Middle frontal gyrus (tissue), 1 donor: ENCODE measurements around the gene PCDHA11.
"Not testable (repeated sequence)": the region's sequence is repeated elsewhere in the genome, so short reads cannot be mapped to it uniquely, and the experiment has no call there.

ENCODE experiments used
- DNase-seq: peaks from one replicate; pipeline ENCODE4 v3.0.0-alpha.2; 2015; ENCODE audit warnings: low spot score; ENCODE audit errors: extremely low spot score

Gene PCDHA11

DNA sequence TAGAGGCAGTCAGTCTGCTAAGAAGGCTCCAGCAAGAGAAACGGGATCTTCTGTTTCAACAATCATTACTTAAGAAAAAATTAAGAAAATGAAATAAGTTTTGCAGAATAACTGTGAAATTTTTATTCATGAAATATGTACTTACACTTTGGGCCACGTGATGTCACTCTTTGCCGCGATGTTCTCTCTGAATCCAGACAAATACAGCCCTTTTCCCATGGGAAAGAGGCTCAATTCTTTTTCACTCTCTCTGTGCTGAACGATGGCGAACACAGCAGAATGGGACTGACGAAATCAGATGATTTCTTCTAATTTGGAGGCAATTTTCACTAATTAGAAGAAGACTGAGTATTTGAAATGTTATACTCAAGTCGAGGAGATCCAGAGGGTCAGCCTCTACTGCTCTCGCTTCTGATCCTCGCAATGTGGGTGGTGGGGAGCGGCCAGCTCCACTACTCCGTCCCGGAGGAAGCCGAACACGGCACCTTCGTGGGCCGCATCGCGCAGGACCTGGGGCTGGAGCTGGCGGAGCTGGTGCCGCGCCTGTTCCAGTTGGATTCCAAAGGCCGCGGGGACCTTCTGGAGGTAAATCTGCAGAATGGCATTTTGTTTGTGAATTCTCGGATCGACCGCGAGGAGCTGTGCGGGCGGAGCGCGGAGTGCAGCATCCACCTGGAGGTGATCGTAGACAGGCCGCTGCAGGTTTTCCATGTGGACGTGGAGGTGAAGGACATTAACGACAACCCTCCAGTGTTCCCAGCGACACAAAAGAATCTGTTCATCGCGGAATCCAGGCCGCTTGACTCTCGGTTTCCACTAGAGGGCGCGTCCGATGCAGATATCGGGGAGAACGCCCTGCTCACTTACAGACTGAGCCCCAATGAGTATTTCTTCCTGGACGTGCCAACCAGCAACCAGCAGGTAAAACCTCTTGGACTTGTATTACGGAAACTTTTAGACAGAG lies 20.3 kb upstream of the PCDHA11 start, which contains the start of gene PCDHA9:
Gene PCDHA9, plus strand, starts transcription at position 244 of the 964 bp plus-strand sequence. Its CDS starts 114 bp downstream, at position 358.
- not testable (repeated sequence) for DNase-seq

GRCh38 chr5:140849831-140850634 lies 18.7 kb upstream of the PCDHA11 start:
- not testable (repeated sequence) for DNase-seq

GRCh38 chr5:140855772-140856674 lies 12.7 kb upstream of the PCDHA11 start, which contains the start of gene PCDHA10:
Gene PCDHA10, plus strand, starts transcription at chr5:140855897. Its CDS starts 152 bp downstream, at chr5:140856049.
- no peak for DNase-seq

DNA sequence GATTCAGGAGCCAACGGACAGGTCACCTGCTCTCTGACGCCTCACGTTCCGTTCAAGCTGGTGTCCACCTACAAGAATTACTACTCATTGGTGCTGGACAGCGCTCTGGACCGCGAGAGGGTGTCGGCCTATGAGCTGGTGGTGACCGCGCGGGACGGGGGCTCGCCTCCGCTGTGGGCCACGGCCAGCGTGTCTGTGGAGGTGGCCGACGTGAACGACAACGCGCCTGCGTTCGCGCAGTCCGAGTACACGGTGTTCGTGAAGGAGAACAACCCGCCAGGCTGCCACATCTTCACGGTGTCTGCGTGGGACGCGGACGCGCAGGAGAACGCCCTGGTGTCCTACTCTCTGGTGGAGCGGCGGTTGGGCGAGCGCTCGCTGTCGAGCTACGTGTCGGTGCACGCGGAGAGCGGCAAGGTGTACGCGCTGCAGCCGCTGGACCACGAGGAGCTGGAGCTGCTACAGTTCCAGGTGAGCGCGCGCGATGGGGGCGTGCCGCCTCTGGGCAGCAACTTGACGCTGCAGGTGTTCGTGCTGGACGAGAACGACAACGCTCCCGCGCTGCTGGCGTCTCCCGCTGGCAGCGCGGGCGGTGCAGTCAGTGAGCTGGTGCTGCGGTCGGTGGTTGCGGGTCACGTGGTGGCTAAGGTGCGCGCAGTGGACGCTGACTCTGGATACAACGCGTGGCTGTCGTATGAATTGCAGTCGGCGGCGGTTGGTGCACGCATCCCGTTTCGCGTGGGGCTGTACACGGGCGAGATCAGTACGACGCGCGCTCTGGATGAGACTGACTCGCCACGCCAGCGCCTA lies 11.4 kb upstream of the PCDHA11 start:
- DNase-seq, result no peak

GRCh38 chr5:140857987-140858240 lies 10.8 kb upstream of the PCDHA11 start:
- DNase-seq, result no peak

DNA sequence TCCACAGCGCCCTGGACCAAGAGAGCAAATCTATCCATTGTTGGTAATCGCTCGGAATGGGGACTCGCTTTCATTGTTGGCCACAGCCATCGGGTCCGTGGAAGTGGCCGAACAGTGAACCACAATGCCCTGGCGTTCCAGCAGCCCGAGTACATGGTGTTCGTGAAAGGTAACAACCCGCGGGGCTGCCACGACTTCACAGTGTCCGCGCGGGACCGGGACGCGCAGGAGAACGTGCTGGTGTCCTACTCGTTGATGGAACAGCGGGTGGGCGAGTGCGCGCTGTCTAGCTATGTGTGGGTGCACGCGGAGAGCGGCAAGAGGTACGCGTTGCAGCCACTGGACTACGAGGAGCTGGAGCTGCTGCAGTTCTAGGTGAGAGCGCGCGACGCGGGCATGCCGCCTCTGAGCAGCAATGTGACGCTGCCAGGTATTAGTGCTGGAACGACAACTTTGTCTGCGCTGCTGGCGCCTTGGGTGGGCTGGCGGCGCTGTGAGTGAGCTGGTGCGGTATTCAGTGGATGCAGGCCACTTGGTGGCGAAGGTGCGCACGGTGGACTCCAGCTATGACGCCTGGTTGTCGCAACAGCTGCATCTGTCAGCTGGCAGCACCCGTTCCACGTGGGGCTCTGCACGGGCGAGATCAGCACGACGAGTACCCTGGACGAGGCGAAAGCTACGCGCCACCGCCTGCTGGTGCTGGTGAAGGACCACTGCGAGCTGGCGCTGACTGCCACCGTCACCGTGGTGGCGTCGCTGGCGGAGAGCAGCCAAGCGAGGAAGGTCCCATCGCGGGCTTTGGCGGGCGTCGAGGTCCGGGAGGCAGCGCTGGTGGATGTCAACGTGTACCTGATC lies 6.1 kb upstream of the PCDHA11 start:
- no peak for DNase-seq

- DNase-seq, result no peak
Observed at GRCh38 chr5:140869555-140869886, 764 bp downstream of the PCDHA11 start.

GRCh38 chr5:140870221-140871201 lies 1.8 kb downstream of the PCDHA11 start:
- DNase-seq, result no peak

- DNase-seq, result no peak
Observed at GRCh38 chr5:140875085-140876065, 6.6 kb downstream of the PCDHA11 start, which contains the start of gene PCDHA12. Gene PCDHA12, plus strand, starts transcription at chr5:140875308. Its CDS starts 165 bp downstream, at chr5:140875473.

- not testable (repeated sequence) for DNase-seq
Observed at GRCh38 chr5:140876541-140877261, 7.9 kb downstream of the PCDHA11 start.

DNA sequence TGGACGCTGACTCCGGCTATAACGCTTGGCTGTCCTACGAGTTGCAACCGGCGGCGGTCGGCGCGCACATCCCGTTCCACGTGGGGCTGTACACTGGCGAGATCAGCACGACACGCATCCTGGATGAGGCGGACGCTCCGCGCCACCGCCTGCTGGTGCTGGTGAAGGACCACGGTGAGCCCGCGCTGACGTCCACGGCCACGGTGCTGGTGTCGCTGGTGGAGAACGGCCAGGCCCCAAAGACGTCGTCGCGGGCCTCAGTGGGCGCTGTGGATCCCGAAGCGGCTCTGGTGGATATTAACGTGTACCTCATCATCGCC lies 8.5 kb downstream of the PCDHA11 start:
- no peak for DNase-seq

GRCh38 chr5:140881889-140882590 lies 13.3 kb downstream of the PCDHA11 start, which contains the start of gene PCDHA13:
Gene PCDHA13, plus strand, starts transcription at chr5:140882124. Its CDS starts 145 bp downstream, at chr5:140882269.
- no peak for DNase-seq

DNA sequence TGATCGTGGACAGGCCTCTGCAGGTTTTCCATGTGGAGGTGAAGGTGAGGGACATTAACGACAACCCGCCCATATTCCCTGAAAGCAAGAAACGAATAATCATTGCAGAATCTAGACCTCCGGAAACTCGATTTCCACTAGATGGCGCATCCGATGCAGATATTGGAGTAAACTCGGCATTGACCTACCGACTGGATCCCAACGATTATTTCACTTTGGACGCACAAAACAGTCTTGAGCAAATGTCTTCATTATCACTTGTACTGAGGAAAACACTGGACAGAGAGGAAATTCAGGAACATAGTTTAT lies 13.8 kb downstream of the PCDHA11 start:
- no peak for DNase-seq

DNA sequence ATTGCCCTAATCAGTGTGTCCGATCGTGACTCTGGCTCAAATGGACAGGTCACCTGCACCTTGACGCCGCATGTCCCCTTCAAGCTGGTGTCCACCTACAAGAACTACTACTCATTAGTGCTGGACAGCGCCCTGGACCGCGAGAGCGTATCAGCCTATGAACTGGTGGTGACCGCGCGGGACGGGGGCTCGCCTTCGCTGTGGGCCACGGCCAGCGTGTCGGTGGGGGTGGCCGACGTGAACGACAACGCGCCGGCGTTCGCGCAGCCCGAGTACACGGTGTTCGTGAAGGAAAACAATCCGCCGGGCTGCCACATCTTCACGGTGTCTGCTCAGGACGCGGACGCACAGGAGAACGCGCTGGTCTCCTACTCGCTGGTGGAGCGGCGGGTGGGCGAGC lies 14.6 kb downstream of the PCDHA11 start:
- DNase-seq, result no peak

DNA sequence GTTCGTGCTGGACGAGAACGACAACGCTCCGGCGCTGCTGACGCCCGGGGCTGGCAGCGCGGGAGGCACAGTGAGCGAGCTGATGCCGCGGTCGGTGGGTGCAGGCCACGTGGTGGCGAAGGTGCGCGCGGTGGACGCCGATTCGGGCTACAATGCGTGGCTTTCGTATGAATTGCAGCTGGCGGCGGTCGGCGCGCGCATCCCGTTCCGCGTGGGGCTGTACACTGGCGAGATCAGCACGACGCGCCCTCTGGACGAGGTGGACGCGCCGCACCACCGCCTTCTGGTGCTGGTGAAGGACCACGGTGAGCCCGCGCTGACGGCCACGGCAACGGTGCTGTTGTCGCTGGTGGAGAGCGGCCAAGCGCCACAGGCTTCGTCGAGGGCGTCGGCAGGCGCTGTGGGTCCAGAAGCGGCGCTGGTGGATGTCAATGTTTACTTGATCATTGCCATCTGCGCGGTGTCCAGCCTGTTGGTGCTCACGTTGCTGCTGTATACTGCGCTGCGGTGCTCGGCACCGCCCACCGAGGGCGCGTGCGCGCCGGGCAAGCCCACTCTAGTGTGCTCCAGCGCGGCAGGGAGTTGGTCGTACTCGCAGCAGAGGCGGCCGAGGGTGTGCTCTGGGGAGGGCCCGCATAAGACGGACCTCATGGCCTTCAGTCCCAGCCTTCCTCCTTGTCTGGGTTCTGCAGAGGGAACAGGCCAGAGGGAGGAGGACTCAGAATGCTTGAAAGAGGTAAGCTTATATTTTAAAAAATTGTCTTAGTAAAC lies 15.4 kb downstream of the PCDHA11 start:
- DNase-seq, result no peak
